Measurements from ENCODE around the gene PAK1. TPM values are rescaled to one million over a fixed set of nuclear protein-coding genes. Genes with fewer than 3 reads are reported as not detected.

The PAK1 gene
- total and polyA plus RNA-seq, 2 of the 4 experiments (the other 2 are of a cell fraction) = 34.3 to 60.6 TPM

DNA sequence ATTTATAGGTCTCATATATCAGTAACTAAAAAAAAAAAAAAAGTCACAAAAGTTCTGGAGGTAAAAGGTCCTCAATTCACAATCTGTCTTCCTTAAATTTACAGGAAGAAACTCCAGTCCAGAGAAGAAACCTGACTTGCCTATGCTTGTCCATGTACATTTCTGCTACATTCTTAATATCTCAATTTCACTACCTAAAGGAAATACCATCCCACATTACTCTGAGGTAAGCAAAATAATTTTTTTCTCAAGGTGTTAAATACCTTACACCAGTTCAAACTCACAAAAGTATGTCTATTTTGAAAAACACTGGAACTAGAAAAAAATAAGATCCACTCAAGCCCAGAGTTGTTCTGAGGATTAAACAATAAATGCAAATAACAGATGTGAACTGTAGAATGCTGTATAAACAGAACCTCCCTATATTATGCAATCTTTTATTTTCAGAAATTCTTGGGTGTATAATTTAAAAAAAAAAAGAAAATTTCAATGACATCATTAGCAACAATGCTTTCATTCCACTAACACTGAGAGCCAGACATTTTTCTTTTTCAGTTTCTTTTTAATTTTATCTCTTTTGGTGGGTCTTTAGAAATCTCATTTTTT lies 122.5 kb downstream of the PAK1 start:
- Histone ChIP-seq H3K9me1 (ENCODE audit: insufficient read depth, low read length) (peaks cover 3% of the 10 kb centered on the region; the same call in 1 of the 2 replicates), H3K4ac (ENCODE audit: low read depth, low read length) (no peak overlapping the region), H4K91ac (ENCODE audit: insufficient read depth, low read depth, low read length) (no peak overlapping the region), H3K14ac (replicated peaks; ENCODE audit: low read depth, low read length) (no peak overlapping the region), H3K9me3 (ENCODE audit: control insufficient read depth, insufficient read depth, low read length) (no peaks in the 10 kb centered on the region), H4K8ac (ENCODE audit: low read depth in 2 of 2, low read length in 2 of 2) (no peak overlapping the region), H2BK5ac (ENCODE audit: low read depth, low read length, poor library complexity, severe bottlenecking) (no peak overlapping the region), H2AFZ (replicated peaks; ENCODE audit: low read length, poor library complexity) (no peak overlapping the region), H3K18ac (ENCODE audit: low read depth, low read length) (no peak overlapping the region), H3K27me3 (ENCODE audit: control insufficient read depth, insufficient read depth, low read length) (no peaks in the 10 kb centered on the region), H2BK20ac (ENCODE audit: low read depth, low read length) (no peak overlapping the region), H2BK120ac (ENCODE audit: low read depth, low read length) (no peak overlapping the region), H2BK15ac (ENCODE audit: low read depth, low read length) (no peak overlapping the region), H3K79me1 (ENCODE audit: low read depth in 1 of 2, low read length in 2 of 2) (no peaks in the 10 kb centered on the region), H3K36me3 (ENCODE audit: control insufficient read depth, insufficient read depth, low read length) (peaks cover 2% of the 10 kb centered on the region; the same call in 1 of the 2 replicates), H3K4me1 (ENCODE audit: control insufficient read depth, insufficient read depth, low read length) (peaks cover 2% of the 10 kb centered on the region; the same call in 1 of the 2 replicates), H2AK9ac (replicated peaks; ENCODE audit: low read depth, low read length, poor library complexity) (no peak overlapping the region), H4K20me1 (ENCODE audit: insufficient read depth, low read length) (no peaks in the 10 kb centered on the region), H3K4me2 (ENCODE audit: low read depth, low read length) (no peak overlapping the region), H2AK5ac (ENCODE audit: low read depth, low read length) (no peak overlapping the region), H4K5ac (ENCODE audit: low read depth, low read length) (no peak overlapping the region), H3K23ac (ENCODE audit: low read depth, low read length) (no peak overlapping the region), H3K9ac (ENCODE audit: low read depth, low read length) (no peak overlapping the region), H3K4me3 (ENCODE audit: insufficient read depth, low read depth, low read length) (no peak overlapping the region), H3K27ac (ENCODE audit: insufficient read depth, low read length) (no peak overlapping the region), H3K56ac (ENCODE audit: extremely low read depth, insufficient read depth, low read length) (no peak overlapping the region)
- in situ Hi-C loops (cut with MboI; ENCODE audit: low sequenced_read_pairs) (no loop called here), dilution Hi-C loops (cut with HindIII; ENCODE audit: low sequenced_read_pairs, unreplicated experiment) (no loop called here), intact Hi-C loops (cut with micrococcal nuclease) (no loop called here)
- POLR2A ChIA-PET (ENCODE audit: unreplicated experiment) = no interaction called here
- ATAC-seq (ENCODE audit: low read depth) (no peak), DNase-seq (peak; percentile 23)
- BruUV-seq (replicated peaks) = no TSS peak
- CTCF ChIA-PET = no interaction called here
- TF ChIP-seq CEBPB (IDR thresholded peaks at IDR 0.05; ENCODE audit: low read depth, low read length) (peak; percentile 66), MAFK (IDR thresholded peaks at IDR 0.05; ENCODE audit: low read depth, low read length) (no peak)

All from IMR-90 (cell line).